ENCODE results near the gene SH2D1B.
"Not testable (repeated sequence)": the region's sequence is repeated elsewhere in the genome, so short reads cannot be mapped to it uniquely, and the experiment has no call there.

Gene SH2D1B

DNA sequence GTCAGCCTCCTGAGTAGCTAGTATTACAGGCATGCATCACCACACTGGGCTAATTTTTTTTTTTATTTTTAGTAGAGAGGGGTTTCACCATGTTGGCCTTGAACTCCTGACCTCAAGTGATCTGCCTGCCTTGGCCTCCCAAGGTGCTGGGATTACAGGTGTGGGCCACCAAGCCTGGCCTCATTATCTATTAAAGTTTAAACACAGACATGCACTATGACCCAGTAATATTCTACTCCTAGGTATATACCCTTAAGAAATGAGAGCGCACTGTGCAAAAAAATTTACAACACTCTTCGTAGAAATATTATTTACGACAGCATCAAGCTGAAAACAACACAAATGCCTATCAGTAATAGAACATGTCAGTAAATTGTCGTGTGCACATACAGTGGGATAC lies 18.6 kb upstream of the SH2D1B start:
- no peak overlapping the region for H3K4me3 ChIP-seq (ENCODE audit: low read depth, low read length)
- TF ChIP-seq, protein P1, sequence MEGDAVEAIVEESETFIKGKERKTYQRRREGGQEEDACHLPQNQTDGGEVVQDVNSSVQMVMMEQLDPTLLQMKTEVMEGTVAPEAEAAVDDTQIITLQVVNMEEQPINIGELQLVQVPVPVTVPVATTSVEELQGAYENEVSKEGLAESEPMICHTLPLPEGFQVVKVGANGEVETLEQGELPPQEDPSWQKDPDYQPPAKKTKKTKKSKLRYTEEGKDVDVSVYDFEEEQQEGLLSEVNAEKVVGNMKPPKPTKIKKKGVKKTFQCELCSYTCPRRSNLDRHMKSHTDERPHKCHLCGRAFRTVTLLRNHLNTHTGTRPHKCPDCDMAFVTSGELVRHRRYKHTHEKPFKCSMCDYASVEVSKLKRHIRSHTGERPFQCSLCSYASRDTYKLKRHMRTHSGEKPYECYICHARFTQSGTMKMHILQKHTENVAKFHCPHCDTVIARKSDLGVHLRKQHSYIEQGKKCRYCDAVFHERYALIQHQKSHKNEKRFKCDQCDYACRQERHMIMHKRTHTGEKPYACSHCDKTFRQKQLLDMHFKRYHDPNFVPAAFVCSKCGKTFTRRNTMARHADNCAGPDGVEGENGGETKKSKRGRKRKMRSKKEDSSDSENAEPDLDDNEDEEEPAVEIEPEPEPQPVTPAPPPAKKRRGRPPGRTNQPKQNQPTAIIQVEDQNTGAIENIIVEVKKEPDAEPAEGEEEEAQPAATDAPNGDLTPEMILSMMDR (IDR thresholded peaks at IDR 0.05; ENCODE audit: low read depth, low read length): no peak
- no peak for DNase-seq (ENCODE audit: low read depth, low spot score)
- in situ Hi-C loops (cut with HindIII; ENCODE audit: low sequenced_read_pairs): no loop called here

- H3K4me3 ChIP-seq (ENCODE audit: low read depth, low read length): no peak overlapping the region
- TF ChIP-seq, protein P1 (IDR thresholded peaks at IDR 0.05; ENCODE audit: low read depth, low read length): no peak
- in situ Hi-C loops (cut with HindIII; ENCODE audit: low sequenced_read_pairs): no loop called here
- no peak for DNase-seq (ENCODE audit: low read depth, low spot score)
These were observed 10.9 kb upstream of the SH2D1B start for GRCh38 chr1:162422662-162423375.

- TF ChIP-seq, protein P1 (IDR thresholded peaks at IDR 0.05; ENCODE audit: low read depth, low read length): no peak
- H3K4me3 ChIP-seq (ENCODE audit: low read depth, low read length): no peak overlapping the region
- no peak for DNase-seq (ENCODE audit: low read depth, low spot score)
- in situ Hi-C loops (cut with HindIII; ENCODE audit: low sequenced_read_pairs): no loop called here
These were observed 9.6 kb upstream of the SH2D1B start for GRCh38 chr1:162421258-162422164.

DNA sequence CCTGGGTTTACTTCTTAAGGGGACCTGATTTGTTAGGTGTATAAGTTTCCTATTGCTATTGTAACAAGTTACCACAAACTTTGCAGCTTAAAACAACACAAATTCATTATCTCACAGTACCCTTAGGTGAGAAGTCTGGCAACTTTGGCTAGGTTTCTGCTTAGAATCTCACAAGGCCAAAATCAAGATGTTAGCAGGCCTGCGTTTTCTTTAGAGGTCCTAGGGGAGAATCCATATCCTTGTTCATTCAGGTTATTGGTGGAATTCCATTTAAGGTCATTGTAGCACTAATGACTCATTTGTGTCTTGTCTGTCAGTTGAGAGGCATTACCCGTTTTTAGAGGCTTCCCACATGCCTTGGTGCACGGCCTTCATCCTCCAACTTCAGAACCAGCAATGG lies 8.2 kb upstream of the SH2D1B start:
- DNase-seq (ENCODE audit: low read depth, low spot score): no peak
- no peak overlapping the region for H3K4me3 ChIP-seq (ENCODE audit: low read depth, low read length)
- in situ Hi-C loops (cut with HindIII; ENCODE audit: low sequenced_read_pairs): no loop called here
- TF ChIP-seq, protein P1 (IDR thresholded peaks at IDR 0.05; ENCODE audit: low read depth, low read length): no peak

- in situ Hi-C loops (cut with HindIII; ENCODE audit: low sequenced_read_pairs); DNase-seq (ENCODE audit: low read depth, low spot score); H3K4me3 ChIP-seq (ENCODE audit: low read depth, low read length): not testable (repeated sequence)
These were observed 7.6 kb upstream of the SH2D1B start for GRCh38 chr1:162419450-162419931.

- DNase-seq (ENCODE audit: low read depth, low spot score); H3K4me3 ChIP-seq (ENCODE audit: low read depth, low read length); in situ Hi-C loops (cut with HindIII; ENCODE audit: low sequenced_read_pairs): not testable (repeated sequence)
These were observed 6.6 kb upstream of the SH2D1B start for GRCh38 chr1:162418584-162418983.

GRCh38 chr1:162417650-162418049 lies 5.7 kb upstream of the SH2D1B start:
- TF ChIP-seq, protein P1 (IDR thresholded peaks at IDR 0.05; ENCODE audit: low read depth, low read length): no peak
- in situ Hi-C loops (cut with HindIII; ENCODE audit: low sequenced_read_pairs): no loop called here
- H3K4me3 ChIP-seq (ENCODE audit: low read depth, low read length): no peak overlapping the region
- DNase-seq (ENCODE audit: low read depth, low spot score): no peak

Data from astrocyte of the spinal cord (primary cell).